Fibroblast of pulmonary artery (primary cell): ENCODE results near the gene WDR75.
"Not testable (repeated sequence)": the region's sequence is repeated elsewhere in the genome, so short reads cannot be mapped to it uniquely, and the experiment has no call there.

ENCODE experiments used
- DNase-seq: peaks from one replicate; pipeline ENCODE4 v3.0.0-alpha.2; 2010; ENCODE audit warnings: low read depth
- H3K4me3 ChIP-seq: replicated peaks from 2 replicates; pipeline ENCODE4 v1.5.1; 2011; ENCODE audit warnings: low read depth, mild to moderate bottlenecking, control low read depth, low read length, moderate library complexity
- CTCF ChIP-seq: IDR thresholded peaks from 2 replicates; pipeline ENCODE4 v1.5.1; 2011; ENCODE audit warnings: mild to moderate bottlenecking, control low read depth, low read length, inconsistent platforms; ENCODE audit errors: missing control alignments

Gene WDR75

GRCh38 chr2:189424961-189425360 is 16.3 kb upstream of the WDR75 start:
- no peak for TF ChIP-seq CTCF
- no peak overlapping the region for H3K4me3 ChIP-seq
- no peak for DNase-seq

GRCh38 chr2:189425676-189426075 is 15.6 kb upstream of the WDR75 start:
- TF ChIP-seq CTCF = no peak
- peak; percentile 45 for DNase-seq
- no peak overlapping the region for H3K4me3 ChIP-seq

GRCh38 chr2:189426886-189427285 is 14.4 kb upstream of the WDR75 start:
- no peak for DNase-seq
- H3K4me3 ChIP-seq = no peak overlapping the region
- TF ChIP-seq CTCF = no peak

GRCh38 chr2:189427872-189428271 is 13.4 kb upstream of the WDR75 start:
- no peak overlapping the region for H3K4me3 ChIP-seq
- no peak for TF ChIP-seq CTCF

GRCh38 chr2:189430448-189430847 is 10.8 kb upstream of the WDR75 start:
- not testable (repeated sequence) for H3K4me3 ChIP-seq, DNase-seq

More at GRCh38 chr2:189427872-189428271, 13.4 kb upstream of the WDR75 start:
- DNase-seq = no peak

- not testable (repeated sequence) for DNase-seq, H3K4me3 ChIP-seq
Measured at GRCh38 chr2:189435803-189436202, 5.5 kb upstream of the WDR75 start.

- H3K4me3 ChIP-seq = no peak overlapping the region
- no peak for DNase-seq
- no peak for TF ChIP-seq CTCF
Measured at GRCh38 chr2:189437926-189438325, 3.3 kb upstream of the WDR75 start.

GRCh38 chr2:189439342-189439741 is 1.9 kb upstream of the WDR75 start:
- H3K4me3 ChIP-seq = no peak overlapping the region
- TF ChIP-seq CTCF = peak; percentile 10
- no peak for DNase-seq
